GM21447 (cell line): Measurements from ENCODE around the gene SPOUT1.
"Not testable (repeated sequence)": the region's sequence is repeated elsewhere in the genome, so short reads cannot be mapped to it uniquely, and the experiment has no call there.

Experiments used
- ATAC-seq: cut with Tn5 transposase; IDR thresholded peaks from one replicate; pipeline ENCODE4 v1.9.1; 2021; ENCODE audit not compliant: unreplicated experiment

SPOUT1 gene

DNA sequence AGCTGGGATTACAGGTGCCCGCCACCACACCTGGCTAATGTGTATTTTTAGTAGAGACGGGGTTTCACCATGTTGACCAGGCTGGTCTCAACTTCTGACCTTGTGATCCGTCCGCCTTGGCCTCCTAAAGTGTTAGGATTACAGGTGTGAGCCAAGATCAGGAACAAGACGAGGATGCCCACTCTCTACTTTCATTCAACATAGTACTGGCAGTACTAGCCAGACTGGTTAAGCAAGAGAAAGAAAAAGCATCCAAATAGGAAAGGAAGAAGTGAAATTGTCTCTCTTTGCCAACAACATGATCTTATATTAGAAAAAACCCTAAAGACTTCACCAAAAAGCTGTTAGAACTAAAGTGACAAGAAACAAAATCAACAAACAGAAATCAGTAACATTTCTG, 18.7 kb downstream of the SPOUT1 start:
- no peak for ATAC-seq

DNA sequence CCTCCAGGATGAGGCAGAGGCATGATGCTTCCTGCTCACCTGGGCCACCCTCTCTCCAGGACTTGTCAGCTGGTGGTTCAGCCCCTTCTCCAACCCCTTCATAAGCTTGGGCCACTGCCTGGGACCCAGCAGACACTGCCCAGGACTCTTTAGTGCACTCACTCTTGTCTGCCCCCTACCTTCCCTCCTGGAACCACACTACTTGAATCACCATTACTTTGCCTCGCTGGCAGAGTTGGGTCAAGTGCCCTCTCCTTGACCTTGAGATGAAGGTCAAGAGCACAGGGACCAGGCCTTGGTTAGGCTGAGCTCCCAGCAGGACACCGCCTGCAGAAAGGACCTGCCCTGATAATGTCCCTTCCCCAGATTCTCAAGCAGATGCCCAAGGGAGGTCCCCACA, 19.8 kb downstream of the SPOUT1 start:
- no peak for ATAC-seq

DNA sequence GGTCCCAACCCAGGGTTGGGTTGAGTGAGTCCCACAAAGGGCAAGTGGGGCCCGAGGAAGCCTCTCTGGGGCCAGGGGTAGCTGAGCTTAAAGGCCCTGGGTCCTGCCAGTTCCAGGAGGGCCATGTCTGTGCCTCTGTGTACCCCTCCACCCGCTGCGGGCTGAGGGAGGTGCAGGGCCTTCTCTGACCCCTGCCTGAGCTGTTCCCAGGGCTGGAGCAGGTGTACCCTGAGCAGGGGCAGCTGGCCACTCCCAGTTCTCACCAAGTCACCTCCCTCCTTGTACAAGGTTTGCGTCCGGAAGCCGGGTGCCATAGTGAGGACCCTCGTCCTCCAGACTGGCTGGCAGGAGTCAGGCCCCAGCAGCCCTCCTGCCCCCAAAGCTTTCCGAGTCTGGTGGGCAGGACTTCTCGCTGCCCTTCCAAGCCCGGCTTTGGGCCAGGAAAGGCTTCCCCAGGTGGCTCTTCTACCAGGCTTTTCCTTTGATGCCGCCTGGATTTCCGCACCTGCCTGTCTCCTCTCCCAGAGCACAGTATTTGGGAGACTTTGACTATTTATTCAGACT, 20.5 kb downstream of the SPOUT1 start:
- ATAC-seq, result no peak

DNA sequence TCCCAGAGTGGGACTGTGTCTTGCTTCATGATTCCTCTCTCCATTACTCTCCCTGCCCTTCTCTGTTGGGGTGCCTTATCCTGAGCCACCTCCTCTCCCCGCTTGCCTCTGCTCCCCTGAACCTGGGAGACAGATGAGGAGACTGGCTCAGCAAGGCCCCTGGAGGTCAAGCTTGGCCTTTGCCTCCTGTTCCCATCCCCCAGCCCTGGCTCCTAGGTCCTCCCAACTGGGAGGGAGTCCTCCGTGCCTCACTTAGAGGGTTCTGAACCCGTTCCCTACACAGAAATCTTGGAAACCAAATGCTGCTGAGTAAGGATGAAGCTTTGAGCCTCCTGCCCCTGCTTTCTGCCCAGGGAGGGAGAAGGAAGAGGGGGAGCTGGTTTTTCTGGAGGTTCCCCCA, 21.1 kb downstream of the SPOUT1 start:
- ATAC-seq, result no peak

DNA sequence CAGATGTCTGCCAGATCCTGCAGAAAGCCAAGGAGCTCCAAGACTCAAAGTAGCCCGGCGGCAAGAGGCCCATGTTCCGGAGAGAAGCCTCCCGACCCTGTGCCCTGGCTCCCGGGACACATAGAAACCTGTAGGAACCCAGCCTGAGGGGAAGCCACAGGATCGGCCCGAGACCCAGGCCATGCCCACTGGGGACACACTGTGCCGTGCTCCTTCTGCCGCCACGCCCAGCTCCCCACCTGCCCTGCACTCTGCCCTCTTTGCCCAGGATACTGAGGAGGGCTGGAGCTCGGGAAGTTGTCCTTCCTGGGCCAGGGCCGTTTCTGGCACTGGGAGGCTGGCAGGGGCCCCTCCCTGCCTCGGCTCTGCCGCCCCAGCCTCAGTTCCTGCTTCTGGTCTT, 21.8 kb downstream of the SPOUT1 start:
- ATAC-seq, result no peak

DNA sequence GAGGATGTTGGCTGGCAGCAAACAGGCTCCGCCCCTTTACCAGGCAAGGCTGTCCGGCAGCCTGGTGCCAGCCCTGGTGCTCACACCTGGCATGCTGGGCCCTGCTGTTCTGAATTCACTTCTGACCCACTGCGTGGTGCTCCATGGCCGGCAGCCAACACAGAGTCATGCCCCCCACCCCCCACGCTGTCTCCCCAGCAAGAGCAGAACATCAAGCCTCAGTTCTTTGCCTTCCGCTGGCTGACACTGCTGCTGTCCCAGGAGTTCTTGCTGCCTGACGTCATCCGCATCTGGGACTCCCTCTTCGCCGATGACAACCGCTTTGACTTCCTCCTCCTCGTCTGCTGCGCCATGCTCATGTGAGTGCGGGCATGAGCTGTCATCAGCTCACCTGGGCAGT, 23.9 kb downstream of the SPOUT1 start:
- no peak for ATAC-seq

DNA sequence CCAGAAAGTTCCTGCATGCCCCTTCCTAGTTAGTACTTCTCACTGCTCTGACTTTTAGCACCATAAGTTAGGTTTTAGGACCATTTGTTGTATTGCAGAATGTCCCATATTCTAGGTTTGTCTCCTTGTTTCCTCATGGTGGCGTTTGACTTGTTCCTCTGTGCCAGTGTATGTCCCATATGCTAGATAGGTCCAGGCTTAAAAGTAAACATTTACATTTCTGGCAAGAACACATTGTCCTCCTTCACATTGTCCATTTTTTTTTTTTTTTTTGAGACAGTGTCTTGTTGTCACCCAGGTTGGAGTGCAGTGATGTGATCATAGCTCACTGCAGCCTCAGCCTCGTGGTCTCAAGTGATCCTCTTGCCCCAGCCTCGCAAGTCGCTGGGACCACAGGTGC, 27.1 kb downstream of the SPOUT1 start:
- no peak for ATAC-seq

DNA sequence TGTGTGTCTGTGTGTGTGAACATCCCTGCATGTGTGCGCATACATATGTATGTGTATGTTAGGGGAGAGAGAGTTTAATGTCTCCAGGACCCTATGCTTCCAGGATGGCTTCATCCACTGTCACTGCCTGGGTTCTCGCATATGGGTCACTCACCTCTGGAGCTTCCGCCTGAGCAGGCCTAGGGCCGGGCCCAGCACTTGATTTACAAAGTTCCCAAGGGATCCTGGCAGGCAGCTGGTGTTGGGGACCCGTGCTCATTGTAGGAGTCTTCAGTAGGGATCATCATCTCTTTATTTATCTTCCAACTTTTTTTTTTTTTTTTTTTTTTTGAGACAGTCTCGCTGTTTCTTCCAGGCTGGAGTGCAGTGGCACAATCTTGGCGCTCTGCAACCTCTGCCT, 29.5 kb downstream of the SPOUT1 start:
- no peak for ATAC-seq

DNA sequence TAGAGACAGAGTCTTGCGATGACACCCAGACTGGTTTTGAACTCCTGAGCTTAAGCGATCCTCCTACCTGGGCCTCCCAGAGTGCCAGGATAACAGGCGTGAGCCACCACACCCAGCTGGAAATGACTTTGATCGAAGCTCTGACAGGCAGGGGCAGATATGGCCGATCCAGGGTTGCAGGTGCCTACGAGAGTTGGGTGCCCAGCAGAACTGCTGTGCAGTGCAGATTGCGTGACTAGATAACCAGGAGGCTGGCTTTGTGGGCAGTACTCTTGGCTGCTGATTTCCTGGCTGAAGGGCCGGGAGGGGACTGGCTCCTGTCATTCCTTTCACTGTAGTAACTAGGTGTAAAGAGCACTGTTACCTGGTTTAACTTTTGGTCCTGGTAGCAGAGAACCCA, 30.7 kb downstream of the SPOUT1 start:
- no peak for ATAC-seq

DNA sequence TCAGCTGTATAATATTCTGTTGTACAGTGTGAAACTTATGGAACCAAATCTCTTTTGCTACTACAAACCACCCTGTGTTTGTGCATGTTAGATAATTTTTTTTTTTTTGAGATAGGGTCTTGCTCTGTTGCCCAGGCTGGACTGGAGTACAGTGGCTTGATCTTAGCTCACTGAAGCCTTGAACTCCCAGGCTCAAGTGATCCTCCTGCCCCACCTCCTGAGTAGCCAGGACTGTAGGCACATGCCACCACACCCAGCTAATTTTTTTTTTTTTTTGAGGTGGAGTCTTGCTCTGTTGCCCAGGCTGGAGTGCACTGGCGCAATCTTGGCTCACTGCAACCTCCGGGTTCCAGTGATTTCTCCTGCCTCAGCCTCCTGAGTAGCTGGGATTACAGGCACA, 34.6 kb downstream of the SPOUT1 start:
- not testable (repeated sequence) for ATAC-seq

DNA sequence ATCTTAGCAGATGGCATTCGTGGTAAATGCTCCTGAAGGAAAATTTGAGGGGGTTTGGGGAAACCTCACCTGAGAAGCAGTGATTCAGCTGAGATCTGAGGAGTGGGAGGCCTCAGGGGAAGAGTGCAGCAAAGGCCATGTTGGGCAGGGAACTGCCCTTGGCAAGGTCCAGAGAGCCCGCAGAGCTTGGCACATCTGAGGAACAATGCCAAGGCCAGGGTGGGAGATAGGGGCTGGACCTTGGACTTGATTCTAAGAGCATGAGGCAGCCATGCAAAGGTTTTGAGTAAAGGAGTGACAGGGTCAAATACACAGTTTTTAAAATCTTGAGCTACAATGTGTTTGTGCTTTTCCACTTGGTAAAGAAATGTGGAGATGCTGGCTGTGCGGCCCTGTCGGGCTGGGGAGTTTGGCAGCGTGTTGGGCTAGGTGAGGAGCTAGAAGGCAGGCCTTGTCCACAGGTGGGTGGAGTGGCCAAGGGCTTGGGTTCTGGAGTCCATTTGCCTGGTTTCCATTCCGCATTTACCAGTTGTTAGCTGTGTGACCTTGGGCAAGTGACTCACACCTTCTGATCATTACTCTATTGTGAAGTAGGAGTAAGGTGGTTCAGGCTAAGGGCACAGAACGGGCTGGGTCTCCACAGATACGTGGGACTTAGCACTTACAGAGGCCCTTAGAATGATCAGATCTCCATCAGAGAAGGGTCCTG, 36.5 kb downstream of the SPOUT1 start:
- no peak for ATAC-seq

DNA sequence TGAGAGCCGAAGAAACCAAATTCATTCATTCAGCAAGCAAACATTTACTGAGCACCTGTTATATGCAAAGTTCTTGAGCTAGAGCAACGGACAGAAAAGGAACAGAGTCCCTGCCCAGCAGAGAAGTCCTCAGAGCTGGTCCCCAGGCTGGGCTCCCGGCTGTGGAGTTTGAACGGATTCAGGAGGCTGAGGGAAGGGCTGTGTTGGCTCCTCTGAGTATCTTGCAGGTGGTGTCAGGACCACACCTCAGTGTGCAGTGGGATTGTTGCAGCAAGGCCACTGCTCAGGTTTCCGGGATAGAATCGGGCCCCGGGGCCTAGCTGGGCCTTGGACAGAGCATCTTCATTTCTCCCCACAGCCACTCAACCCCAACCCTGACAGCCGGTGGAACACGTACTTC, 37.5 kb downstream of the SPOUT1 start:
- no peak for ATAC-seq

DNA sequence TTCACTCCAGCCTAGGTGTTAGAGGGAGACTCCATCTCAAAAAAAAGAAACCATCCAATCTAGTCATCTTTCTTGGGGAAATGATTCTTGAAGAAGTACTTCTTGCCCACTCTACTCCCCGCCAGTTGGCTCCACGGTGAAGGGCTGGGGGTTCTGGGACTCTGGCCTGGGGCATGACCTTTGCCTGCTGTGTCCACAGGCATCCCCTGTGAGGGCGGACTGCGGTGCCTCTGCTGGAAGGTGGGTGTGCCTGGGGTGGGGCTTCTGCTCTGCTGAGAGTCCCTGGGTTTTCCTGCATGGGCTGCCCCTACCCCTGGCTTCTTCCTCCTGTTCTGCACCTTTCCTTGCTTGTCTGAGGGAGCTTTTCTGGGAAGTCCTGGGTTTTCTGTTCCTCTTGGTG, 39.1 kb downstream of the SPOUT1 start:
- ATAC-seq, result no peak

DNA sequence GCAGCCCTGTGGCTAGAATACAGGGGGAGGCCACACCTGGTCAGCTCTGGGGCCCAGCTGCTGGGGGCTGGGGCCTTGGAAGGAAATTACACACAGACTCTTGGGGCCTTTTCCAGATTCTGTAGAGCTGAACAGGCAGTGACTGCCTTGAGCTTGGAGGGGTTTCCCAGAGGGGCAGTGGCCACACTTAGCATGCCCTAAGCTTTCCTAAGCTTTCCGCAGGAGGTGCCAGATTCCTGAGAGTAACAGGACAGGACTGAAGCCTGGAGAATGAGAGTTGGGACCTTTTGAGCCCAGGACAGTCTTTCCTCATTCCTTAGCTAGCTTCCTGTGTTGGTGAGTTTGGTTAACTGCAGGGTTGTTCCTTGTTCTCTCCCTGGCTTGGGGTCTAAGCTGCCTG, 41.1 kb downstream of the SPOUT1 start:
- ATAC-seq, result no peak

DNA sequence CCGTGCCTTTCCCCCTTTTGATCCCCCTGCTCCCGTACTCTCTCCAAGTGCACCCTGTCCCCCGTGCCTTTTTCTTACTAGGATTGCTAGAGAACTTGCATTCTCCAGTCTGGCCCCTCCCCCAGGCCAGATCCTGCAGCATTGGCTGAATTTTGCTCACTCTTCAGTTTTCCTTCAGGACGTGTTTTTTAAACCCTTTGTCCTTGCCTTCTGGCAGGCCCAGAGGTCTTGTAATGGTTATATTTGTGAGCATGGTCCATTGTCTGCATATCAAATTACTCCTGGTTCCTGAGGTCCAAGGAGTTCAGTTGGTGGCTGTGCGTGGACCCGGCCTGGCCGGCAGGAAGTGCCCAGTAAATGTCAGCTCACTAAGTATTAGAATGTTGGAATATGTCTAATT, 41.9 kb downstream of the SPOUT1 start:
- no peak for ATAC-seq

DNA sequence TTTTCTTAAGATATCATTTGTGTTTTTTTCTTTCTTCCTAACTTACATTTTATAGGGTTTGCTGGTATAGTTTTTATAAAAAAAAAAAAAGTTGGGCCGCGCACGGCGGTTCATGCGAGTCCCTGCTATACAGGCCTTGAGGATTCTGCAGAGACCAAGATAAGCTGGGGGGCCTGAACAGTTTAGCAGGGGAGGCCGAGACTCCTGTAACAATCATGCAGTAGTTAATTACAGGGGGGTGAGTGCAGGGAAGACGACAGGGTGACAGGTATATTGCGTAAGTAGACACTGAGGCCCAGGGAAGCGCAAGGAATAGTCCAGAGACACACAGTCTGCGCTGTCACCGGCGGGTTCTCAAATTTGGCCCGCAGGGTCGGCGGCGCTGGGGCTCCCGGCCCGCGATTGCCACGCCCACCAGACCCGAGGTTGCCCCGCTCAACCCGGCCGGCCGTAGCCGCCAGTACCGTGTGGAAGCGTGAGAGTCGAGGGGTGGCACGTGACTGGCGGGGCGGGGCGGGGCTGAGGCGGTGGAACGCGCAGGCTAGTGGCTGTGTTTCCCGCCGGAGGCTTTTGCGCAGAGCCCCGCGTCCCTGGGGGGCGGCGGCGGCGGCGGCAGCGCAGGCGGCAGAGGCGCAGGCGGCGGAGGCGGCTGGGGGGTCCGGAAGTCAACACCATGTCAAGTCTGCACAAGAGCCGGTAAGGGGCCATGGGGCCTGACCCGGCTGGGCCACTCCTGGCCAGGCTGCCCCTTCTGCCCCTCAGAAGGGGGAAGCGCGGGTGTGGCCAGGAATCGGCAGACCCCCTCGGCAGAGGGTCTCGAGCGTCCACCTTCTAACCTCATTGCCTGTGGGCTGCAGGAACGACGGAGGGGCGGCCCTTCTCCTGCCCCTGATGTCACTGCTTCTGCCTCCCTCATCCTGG, 42.7 kb downstream of the SPOUT1 start, which contains the start of gene TBC1D13:
Gene TBC1D13, plus strand, starts transcription at position 573 of the 921 bp plus-strand sequence. Its CDS starts 101 bp downstream, at position 674.
- peak; percentile 78 for ATAC-seq

DNA sequence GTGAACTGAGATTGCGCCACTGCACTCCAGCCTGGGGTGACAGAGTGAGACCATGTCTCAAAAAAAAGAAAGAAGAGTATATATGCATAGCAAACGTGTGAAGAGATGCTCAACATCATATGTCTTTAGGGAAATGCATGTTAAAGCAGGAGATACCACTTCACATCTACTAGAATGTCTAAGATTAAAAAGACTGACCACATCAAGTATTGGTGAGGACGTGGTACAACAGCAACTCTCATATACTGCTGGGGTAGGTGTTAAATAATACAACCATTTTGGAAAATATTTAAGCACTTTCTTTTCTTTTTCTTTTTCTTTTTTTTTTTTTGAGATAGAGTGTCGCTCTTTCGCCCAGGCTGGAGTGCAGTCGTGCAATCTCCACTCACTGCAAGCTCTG, 44.2 kb downstream of the SPOUT1 start:
- ATAC-seq, result no peak

DNA sequence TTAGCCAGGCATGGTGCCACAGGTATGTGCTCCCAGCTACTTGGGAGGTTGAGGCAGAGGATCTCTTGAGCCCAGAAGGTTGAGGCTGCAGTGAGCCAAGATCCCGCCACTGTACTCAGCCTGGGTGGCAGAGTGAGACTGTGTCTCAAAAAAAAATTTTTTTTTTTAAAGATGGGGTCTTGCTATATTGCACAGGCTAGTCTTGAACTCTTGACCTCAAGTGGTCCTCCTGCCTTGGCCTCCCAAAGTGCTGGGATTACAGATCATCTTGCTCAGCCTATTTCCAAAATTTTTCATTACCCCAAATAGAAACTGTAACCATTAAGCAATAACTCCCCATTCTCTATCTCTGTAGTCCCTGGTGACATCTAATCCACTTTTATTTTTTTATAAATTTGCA, 46.9 kb downstream of the SPOUT1 start:
- ATAC-seq, result no peak

DNA sequence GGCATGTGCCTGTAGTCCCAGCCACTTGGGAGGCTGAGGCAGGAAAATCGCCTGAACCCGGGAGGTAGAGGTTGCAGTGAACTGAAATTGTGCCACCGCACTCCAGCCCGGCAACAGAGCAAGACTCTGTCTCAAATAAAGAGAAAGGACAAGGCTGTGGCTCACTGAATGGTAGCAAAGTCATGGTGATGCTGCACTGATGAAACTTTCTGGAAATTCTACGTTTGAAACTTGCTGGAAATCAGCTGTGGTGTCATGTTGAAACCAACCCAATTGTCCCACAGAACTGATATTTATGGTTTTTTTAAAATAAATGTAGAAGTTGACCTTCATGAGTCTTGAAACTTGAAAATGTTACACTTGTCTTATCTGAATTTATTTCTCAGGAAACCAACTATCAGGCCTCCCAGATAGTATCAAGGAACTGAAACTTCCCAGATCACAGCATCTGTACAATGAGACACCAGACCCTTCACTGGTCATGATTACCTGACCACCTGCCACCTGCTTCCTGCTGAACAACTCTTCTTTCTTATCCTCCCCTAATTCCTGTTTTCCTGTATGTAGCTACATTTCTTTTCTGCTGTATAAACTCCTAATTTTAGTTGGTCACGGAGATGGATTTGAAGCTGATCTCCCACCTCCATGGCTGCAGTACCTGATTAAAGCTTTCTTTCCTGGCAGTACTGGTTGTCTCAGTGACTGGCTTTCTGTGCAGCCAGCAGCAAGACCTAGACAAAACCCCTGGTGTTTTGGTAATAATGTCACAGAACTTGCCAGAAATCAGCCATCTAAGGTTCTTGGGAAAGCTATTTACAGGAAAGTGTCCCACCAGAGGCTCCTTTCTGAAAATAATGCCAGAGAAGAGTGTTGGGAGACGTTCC, 48.2 kb downstream of the SPOUT1 start:
- ATAC-seq, result no peak

DNA sequence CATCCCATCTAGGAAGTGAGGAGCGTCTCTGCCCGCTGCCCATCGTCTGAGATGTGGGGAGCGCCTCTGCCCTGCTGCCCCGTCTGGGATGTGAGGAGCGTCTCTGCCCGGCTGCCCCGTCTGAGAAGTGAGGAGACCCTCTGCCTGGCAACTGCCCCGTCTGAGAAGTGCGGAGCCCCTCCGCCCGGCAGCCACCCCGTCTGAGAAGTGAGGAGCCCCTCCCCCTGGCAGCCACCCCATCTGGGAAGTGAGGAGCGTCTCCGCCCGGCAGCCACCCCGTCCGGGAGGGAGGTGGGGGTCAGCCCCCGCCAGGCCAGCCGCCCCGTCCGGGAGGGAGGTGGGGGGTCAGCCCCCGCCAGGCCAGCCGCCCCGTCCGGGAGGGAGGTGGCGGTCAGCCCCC, 49.5 kb downstream of the SPOUT1 start:
- not testable (repeated sequence) for ATAC-seq

DNA sequence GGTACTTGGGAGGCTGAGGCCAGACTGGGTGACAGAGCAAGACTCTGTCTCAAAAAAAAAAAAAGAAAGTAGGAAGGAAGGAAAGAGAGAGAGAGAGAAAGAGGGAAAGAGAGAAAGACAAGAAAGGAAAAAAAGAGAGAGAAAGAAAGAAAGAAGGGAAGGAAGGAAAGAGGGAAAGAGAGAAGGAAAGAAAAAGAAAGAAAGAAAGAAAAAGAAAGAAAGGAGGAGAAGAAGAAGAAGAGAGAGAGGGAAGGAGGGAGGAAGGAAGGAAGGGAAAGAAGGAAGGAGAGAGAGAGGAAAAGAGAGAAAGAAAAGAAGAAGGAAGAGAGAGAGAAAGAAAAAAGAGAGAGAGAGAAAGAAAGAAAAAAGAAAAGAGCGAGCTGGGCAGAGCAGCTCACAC, 54.8 kb downstream of the SPOUT1 start:
- no peak for ATAC-seq
